K562 (cell line): ENCODE data around the gene EMID1. TPM values are rescaled to one million over a fixed set of nuclear protein-coding genes. Genes with fewer than 3 reads are reported as not detected.

Experiments
- ATAC-seq: fragments of 200-7000 bp; cut with Tn5 transposase; 3 replicates; pipeline ENCODE4 v1.9.1; 2020; ENCODE audit warnings: moderate library complexity
- BruUV-seq: library from RNA; stranded (reverse); fragments of 400-500 nt; replicated peaks from 2 replicates; lab custom pipeline; 2021; lab: Mats Ljungman, UMichigan
- CTCF ChIA-PET: fragments of 300-600 bp; formaldehyde crosslinking; extraction: SDS; loops from one replicate; lab custom pipeline; 2021; ENCODE audit warnings: low intra/inter-chr PET ratio; lab: Yijun Ruan, JAX
- POLR2A ChIA-PET: fragments of 300-600, 350-650 bp; sonication (Branson Sonifier 250); formaldehyde crosslinking; extraction: SDS; loops from one replicate; lab custom pipeline; 2021; ENCODE audit warnings: antibody characterized with exemption, inconsistent platforms; lab: Yijun Ruan, JAX
- DNase-seq, 4 experiments: peaks; one replicate each; pipeline versions ENCODE4 v3.0.0 to v3.0.0-alpha.2; 2011 to 2018; ENCODE audit warnings: low spot score in 3 of 4, mixed read lengths in 3 of 4; ENCODE audit errors: extremely low read depth in 1 of 4
- FAIRE-seq: peaks from 2 replicates; lab custom pipeline; 2011; peaks lifted over from hg19 to GRCh38; lab: Jason Lieb, UNC
- H2AFZ ChIP-seq: 2 replicates; pipeline ENCODE4 v1.6.0; 2011; ENCODE audit warnings: low read depth, low read length, control low read depth, inconsistent platforms
- H3K27ac ChIP-seq: fragments of 200-600 bp; 3 replicates; pipeline ENCODE4 v1.8.0; 2011; ENCODE audit warnings: low read depth, mild to moderate bottlenecking, control low read depth, inconsistent platforms, low read length, moderate library complexity, mixed read lengths; ENCODE audit errors: extremely low read depth
- H3K27me3 ChIP-seq, 2 experiments: fragments of 300-600 bp in 1 of 2; 2 replicates in 1 of 2; 3 replicates in 1 of 2; pipeline versions ENCODE4 v1.6.0 to v1.8.0; 2011; ENCODE audit warnings: inconsistent platforms in 2 of 2, low read length in 2 of 2, mild to moderate bottlenecking in 1 of 2, mixed read lengths in 1 of 2, moderate library complexity in 1 of 2; ENCODE audit not compliant: control insufficient read depth in 2 of 2, insufficient read depth in 2 of 2
- H3K36me3 ChIP-seq: fragments of 300-600 bp; 3 replicates; pipeline ENCODE4 v1.8.0; 2011; ENCODE audit warnings: mild to moderate bottlenecking, low read length, inconsistent platforms; ENCODE audit not compliant: control insufficient read depth, insufficient read depth
- H3K4me1 ChIP-seq, 2 experiments: fragments of 200-600 bp in 1 of 2; replicated peaks in 1 of 2; 2 replicates in 1 of 2; 3 replicates in 1 of 2; pipeline versions ENCODE4 v1.5.1 to v1.8.0; 2011; ENCODE audit warnings: inconsistent platforms in 2 of 2, low read length in 2 of 2, mild to moderate bottlenecking in 1 of 2, mixed read lengths in 1 of 2, moderate library complexity in 1 of 2; ENCODE audit not compliant: control insufficient read depth in 2 of 2, insufficient read depth in 2 of 2
- H3K4me2 ChIP-seq: 2 replicates; pipeline ENCODE4 v1.6.1; 2011; ENCODE audit warnings: low read length, control low read depth, inconsistent platforms, mixed read lengths; ENCODE audit not compliant: insufficient read depth
- H3K4me3 ChIP-seq: fragments of 200-600 bp; sonication (generic), shearing (Covaris generic); 2 replicates; pipeline ENCODE4 v1.5.1; 2016; ENCODE audit warnings: control low read depth, inconsistent platforms
- H3K79me2 ChIP-seq: fragments of 200-600 bp; 3 replicates; pipeline ENCODE4 v1.8.0; 2011; ENCODE audit warnings: low read length, inconsistent platforms; ENCODE audit not compliant: control insufficient read depth, insufficient read depth
- H3K9ac ChIP-seq, 2 experiments: 2 replicates each; pipeline versions ENCODE4 v1.6.0 to v1.6.1; 2011; ENCODE audit warnings: low read depth in 2 of 2, low read length in 2 of 2, control low read depth in 1 of 2, inconsistent platforms in 1 of 2, mild to moderate bottlenecking in 1 of 2, mixed read lengths in 1 of 2; ENCODE audit not compliant: insufficient read depth in 1 of 2
- H3K9me1 ChIP-seq: one replicate; pipeline ENCODE4 v1.6.0; 2011; ENCODE audit warnings: inconsistent platforms, mild to moderate bottlenecking, low read length, moderate library complexity; ENCODE audit not compliant: control insufficient read depth, insufficient read depth
- H3K9me3 ChIP-seq: replicated peaks from 2 replicates; pipeline ENCODE4 v1.5.1; 2011; ENCODE audit warnings: low read depth, low read length, inconsistent platforms; ENCODE audit not compliant: control insufficient read depth, insufficient read depth
- H4K20me1 ChIP-seq: replicated peaks from 2 replicates; pipeline ENCODE4 v1.6.1; 2011; ENCODE audit warnings: low read length, inconsistent platforms, mixed read lengths; ENCODE audit not compliant: control insufficient read depth, insufficient read depth
- CTCFL ChIP-seq: IDR thresholded peaks from 2 replicates; pipeline ENCODE4 v1.6.1; 2011; ENCODE audit warnings: borderline replicate concordance, low read depth, mild to moderate bottlenecking, moderate library complexity, low read length; ENCODE audit not compliant: insufficient read depth, poor library complexity, severe bottlenecking
- EP300 ChIP-seq: IDR thresholded peaks from 2 replicates; pipeline ENCODE4 v1.6.1; 2012; ENCODE audit warnings: low read length, improper control_type of control experiment
- IFI16 ChIP-seq: fragments of 250-450 bp; sonication (Bioruptor Pico); IDR thresholded peaks from 2 replicates; pipeline ENCODE4 v2.1.2; 2022; ENCODE audit warnings: mild to moderate bottlenecking, inconsistent platforms
- MCM3 ChIP-seq: fragments of 450-650 bp; IDR thresholded peaks from 2 replicates; pipeline ENCODE4 v1.6.1; 2016
- NFYB ChIP-seq: IDR thresholded peaks from 2 replicates; pipeline ENCODE4 v1.6.1; 2011; ENCODE audit warnings: mild to moderate bottlenecking, moderate library complexity; ENCODE audit not compliant: insufficient read length; ENCODE audit errors: extremely low read depth
- RFX5 ChIP-seq: IDR thresholded peaks from 2 replicates; pipeline ENCODE4 v1.6.1; 2011; ENCODE audit warnings: low read depth, mild to moderate bottlenecking, improper control_type of control experiment, low read length
- SNIP1 ChIP-seq: fragments of 450-650 bp; IDR thresholded peaks from 2 replicates; pipeline ENCODE4 v1.7.1; 2017; ENCODE audit warnings: low read depth, mild to moderate bottlenecking
- SRSF1 ChIP-seq: fragments of 200-400 bp; formaldehyde crosslinking; IDR thresholded peaks from 2 replicates; pipeline ENCODE4 v1.6.1; 2017; ENCODE audit warnings: mild to moderate bottlenecking, low read depth, low read length, moderate library complexity
- ZBTB5 ChIP-seq: fragments of 450-650 bp; IDR thresholded peaks from 2 replicates; pipeline ENCODE4 v1.6.1; 2017; ENCODE audit warnings: antibody characterized with exemption
- ZKSCAN1 ChIP-seq: fragments of 150-350 bp; IDR thresholded peaks from 2 replicates; pipeline ENCODE4 v1.6.1; 2016; ENCODE audit warnings: low read depth, low read length
- ZNF140 ChIP-seq: fragments of 250-450 bp; sonication (Bioruptor Pico); IDR thresholded peaks from 2 replicates; pipeline ENCODE4 v1.8.0; 2021; ENCODE audit warnings: moderate library complexity, mild to moderate bottlenecking, inconsistent platforms
- ZNF717 ChIP-seq: fragments of 250-450 bp; sonication (Bioruptor Pico); IDR thresholded peaks from 2 replicates; pipeline ENCODE4 v1.5.0; 2021
- WGBS: fragments of 100-300 bp; shearing (Covaris generic); methylation state at CpG from one replicate; pipeline ENCODE4 v1.1.6; 2016; ENCODE audit warnings: low coverage, mixed read lengths; ENCODE audit not compliant: insufficient coverage; ENCODE audit errors: missing lambda C conversion rate; 5-methylcytosine and 5-hydroxymethylcytosine counted together
- in situ Hi-C: fragments of 300-500 bp; cut with MboI; formaldehyde crosslinking; loops from 4 replicates; pipeline ENCODE4 v1.15.0; 2018; ENCODE audit warnings: inconsistent platforms, mixed read lengths
- intact Hi-C: fragments of 100-400 bp; cut with micrococcal nuclease; formaldehyde crosslinking; loops from 2 replicates; pipeline ENCODE4 v1.14.2; 2022
- polyA plus RNA-seq, 8 experiments: library from polyadenylated mRNA; depleted of rRNA in 4 of 8; stranded (reverse) in 5 of 8; unstranded in 3 of 8; fragments of >200 nt; fragmentation: Nextera tagmentation in 2 of 8; fragmentation: Illumina TruSeq in 1 of 8; extraction: Ambion mirVana in 2 of 8; extraction: Trizol in 1 of 8; gene quantifications; 2 replicates each; pipeline versions ENCODE4 v1.2.1 to v1.2.3, GENCODE V29; 2011 to 2014; ENCODE audit warnings: inconsistent platforms in 1 of 8, missing spikeins in 1 of 8
- total RNA-seq, 7 experiments: library from RNA; depleted of rRNA in 6 of 7; stranded (reverse); fragments of >200 nt in 6 of 7; fragmentation: Illumina TruSeq in 2 of 7; extraction: Trizol in 2 of 7; gene quantifications; 2 replicates each; pipeline versions ENCODE4 v1.2.1 to v1.2.3, GENCODE V29; 2011 to 2021; ENCODE audit warnings: low replicate concordance in 1 of 7
- TF ChIP-seq, protein P1 (sequence below): fragments of 250-450 bp; sonication (Bioruptor Pico); IDR thresholded peaks from 2 replicates; pipeline ENCODE4 v1.5.0; 2022; ENCODE audit warnings: mild to moderate bottlenecking
- TF ChIP-seq, protein P2 (sequence below): fragments of 250-450 bp; sonication (Bioruptor Pico); IDR thresholded peaks from 2 replicates; pipeline ENCODE4 v1.9.0; 2021; ENCODE audit warnings: mild to moderate bottlenecking, inconsistent platforms

Gene EMID1
- total and polyA plus RNA-seq, 9 of the 15 experiments (the other 6 are each of a cell fraction or from before 2014, with no cell fraction given), result 0.15 to 7.2 (median 2.7) TPM

DNA sequence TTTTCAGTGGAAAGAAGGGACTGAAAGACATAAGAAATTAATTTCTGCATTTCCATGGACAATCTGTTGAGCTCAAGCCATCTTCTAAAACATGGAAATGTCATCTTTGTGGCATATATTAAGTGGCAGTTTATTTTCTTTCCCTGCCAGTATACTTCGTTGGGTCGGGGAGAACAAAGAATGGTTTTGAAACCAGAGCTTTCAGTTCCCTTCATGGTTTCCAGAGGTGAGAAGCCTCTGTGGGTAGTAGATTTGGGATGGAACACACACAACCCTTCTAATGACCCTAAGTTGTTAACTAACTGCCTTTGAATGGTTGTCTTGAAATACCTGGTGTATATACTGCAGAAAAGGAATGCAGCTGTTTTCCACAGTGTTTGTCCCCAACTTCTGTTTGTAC lies 83.1 kb downstream of the EMID1 start:
- no peaks in the 10 kb centered on the region for H3K27me3 ChIP-seq
- H3K79me2 ChIP-seq, result peaks cover 31% of the 10 kb centered on the region; the same call in 2 of the 3 replicates
- no peak overlapping the region for H3K9ac ChIP-seq
- no peak overlapping the region for H3K4me3 ChIP-seq
- 70% methylated on average over 2 of the region's 2 CpGs for WGBS
- no peak overlapping the region for H3K27ac ChIP-seq
- in situ Hi-C loops, result no loop called here
- H3K9me1 ChIP-seq, result no peaks in the 10 kb centered on the region
- peaks cover 97% of the 10 kb centered on the region for H3K36me3 ChIP-seq
- intact Hi-C loops, result no loop called here
- POLR2A ChIA-PET, result no interaction called here
- FAIRE-seq, result no peak
- no peak for ATAC-seq
- no TSS peak for BruUV-seq
- H2AFZ ChIP-seq, result no peak overlapping the region
- 0 out of 2 replicates have a peak, but pooled peaks cover 2% of the 10 kb centered on the region for H4K20me1 ChIP-seq
- DNase-seq, result no peak
- no peaks in the 10 kb centered on the region for H3K4me1 ChIP-seq
- CTCF ChIA-PET, result no interaction called here
- no peak overlapping the region for H3K4me2 ChIP-seq
- no peaks in the 10 kb centered on the region for H3K9me3 ChIP-seq
- TF ChIP-seq, protein P1, sequence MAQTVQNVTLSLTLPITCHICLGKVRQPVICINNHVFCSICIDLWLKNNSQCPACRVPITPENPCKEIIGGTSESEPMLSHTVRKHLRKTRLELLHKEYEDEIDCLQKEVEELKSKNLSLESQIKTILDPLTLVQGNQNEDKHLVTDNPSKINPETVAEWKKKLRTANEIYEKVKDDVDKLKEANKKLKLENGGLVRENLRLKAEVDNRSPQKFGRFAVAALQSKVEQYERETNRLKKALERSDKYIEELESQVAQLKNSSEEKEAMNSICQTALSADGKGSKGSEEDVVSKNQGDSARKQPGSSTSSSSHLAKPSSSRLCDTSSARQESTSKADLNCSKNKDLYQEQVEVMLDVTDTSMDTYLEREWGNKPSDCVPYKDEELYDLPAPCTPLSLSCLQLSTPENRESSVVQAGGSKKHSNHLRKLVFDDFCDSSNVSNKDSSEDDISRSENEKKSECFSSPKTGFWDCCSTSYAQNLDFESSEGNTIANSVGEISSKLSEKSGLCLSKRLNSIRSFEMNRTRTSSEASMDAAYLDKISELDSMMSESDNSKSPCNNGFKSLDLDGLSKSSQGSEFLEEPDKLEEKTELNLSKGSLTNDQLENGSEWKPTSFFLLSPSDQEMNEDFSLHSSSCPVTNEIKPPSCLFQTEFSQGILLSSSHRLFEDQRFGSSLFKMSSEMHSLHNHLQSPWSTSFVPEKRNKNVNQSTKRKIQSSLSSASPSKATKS (CRISPR knock-in tag), result no peak
- TF ChIP-seq EP300, result no peak
- TF ChIP-seq, protein P2, sequence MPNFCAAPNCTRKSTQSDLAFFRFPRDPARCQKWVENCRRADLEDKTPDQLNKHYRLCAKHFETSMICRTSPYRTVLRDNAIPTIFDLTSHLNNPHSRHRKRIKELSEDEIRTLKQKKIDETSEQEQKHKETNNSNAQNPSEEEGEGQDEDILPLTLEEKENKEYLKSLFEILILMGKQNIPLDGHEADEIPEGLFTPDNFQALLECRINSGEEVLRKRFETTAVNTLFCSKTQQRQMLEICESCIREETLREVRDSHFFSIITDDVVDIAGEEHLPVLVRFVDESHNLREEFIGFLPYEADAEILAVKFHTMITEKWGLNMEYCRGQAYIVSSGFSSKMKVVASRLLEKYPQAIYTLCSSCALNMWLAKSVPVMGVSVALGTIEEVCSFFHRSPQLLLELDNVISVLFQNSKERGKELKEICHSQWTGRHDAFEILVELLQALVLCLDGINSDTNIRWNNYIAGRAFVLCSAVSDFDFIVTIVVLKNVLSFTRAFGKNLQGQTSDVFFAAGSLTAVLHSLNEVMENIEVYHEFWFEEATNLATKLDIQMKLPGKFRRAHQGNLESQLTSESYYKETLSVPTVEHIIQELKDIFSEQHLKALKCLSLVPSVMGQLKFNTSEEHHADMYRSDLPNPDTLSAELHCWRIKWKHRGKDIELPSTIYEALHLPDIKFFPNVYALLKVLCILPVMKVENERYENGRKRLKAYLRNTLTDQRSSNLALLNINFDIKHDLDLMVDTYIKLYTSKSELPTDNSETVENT (CRISPR knock-in tag), result no peak
- TF ChIP-seq RFX5, result no peak
- no peak for TF ChIP-seq MCM3
- TF ChIP-seq ZBTB5, result no peak
- no peak for TF ChIP-seq ZNF717 (CRISPR knock-in tag)
- TF ChIP-seq NFYB, result no peak
- no peak for TF ChIP-seq ZNF140 (CRISPR knock-in tag)
- TF ChIP-seq IFI16, result no peak
- TF ChIP-seq CTCFL, result no peak
- no peak for TF ChIP-seq SRSF1
- no peak for TF ChIP-seq SNIP1
- TF ChIP-seq ZKSCAN1, result no peak
